HPDE6-E6E7 (cell line): ENCODE results near the gene CMTM4.
"Not testable (repeated sequence)": the region's sequence is repeated elsewhere in the genome, so short reads cannot be mapped to it uniquely, and the experiment has no call there.

Experiments
- DNase-seq: peaks from one replicate; pipeline ENCODE4 v3.0.0; 2011; ENCODE audit warnings: missing footprints; ENCODE audit errors: extremely low spot score

Gene CMTM4

GRCh38 chr16:66616169-66616568, 80.4 kb downstream of the CMTM4 start:
- DNase-seq: no peak

DNA sequence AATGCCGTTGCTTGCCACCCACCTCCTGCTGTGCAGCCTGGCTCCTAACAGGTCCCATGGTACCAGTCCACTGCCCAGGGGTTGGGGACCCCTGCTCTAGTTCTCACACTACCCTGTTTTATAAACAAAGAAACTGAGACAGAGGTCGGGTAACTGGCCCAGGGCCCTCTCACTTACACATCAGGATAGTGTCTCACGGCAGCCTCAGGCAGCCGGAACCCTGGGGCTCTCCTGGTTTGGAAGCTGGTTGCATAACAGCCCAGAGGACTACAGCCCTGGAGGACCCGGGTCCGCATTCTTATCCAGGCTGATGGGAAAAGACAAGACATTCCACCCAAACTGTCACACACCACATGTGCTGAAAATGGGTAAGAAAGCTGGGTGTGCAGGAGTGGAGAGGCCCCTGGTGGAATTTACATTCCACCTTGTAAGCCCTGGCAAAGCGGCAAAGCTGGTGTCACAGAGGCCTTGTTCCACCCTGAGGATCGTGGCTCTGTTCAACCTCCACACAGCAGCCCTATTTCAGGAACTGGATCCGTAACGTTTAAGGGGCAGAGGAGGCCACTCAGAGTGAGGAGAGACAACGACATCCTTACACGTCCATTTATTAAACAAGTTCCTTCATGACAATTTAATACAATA, 82.3 kb downstream of the CMTM4 start:
- DNase-seq: no peak

GRCh38 chr16:66612422-66612821, 84.1 kb downstream of the CMTM4 start:
- DNase-seq: no peak

- DNase-seq: not testable (repeated sequence)
These were observed 84.6 kb downstream of the CMTM4 start for GRCh38 chr16:66611911-66612310.

DNA sequence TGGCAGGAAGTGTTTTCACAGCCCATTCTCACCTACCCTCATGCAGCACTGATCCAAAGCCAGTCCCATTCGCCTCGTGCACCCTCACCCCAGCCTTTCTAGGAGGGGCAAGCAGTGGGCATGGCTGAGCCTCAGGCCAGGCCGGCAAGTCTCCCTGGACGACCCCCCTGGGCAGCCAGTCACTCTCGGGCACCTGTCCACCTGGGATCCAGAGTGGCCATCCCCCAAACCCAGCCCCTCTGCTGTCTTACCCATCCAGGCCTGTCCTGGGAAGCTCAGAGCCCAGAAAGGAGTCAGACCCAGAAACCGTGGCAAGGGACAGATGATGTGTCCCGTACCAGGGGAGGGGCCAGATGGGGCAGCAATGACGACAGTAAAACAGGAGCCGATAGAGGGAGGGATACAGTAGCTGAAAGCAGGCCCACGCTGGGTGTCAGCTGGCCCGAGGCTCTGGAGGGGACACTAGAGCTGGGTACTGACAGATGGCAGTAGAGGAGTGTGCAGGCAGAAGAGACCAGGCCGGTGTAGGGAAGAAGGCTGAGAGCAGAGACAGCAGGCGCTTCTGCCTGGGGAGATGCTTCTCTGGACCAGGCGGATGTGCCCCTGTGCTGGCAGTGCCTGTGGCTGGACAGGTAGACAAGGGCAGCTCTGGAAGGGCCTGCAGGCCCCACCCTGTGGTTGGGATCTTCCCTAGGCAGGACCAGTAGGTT, 86.3 kb downstream of the CMTM4 start:
- DNase-seq: no peak

DNA sequence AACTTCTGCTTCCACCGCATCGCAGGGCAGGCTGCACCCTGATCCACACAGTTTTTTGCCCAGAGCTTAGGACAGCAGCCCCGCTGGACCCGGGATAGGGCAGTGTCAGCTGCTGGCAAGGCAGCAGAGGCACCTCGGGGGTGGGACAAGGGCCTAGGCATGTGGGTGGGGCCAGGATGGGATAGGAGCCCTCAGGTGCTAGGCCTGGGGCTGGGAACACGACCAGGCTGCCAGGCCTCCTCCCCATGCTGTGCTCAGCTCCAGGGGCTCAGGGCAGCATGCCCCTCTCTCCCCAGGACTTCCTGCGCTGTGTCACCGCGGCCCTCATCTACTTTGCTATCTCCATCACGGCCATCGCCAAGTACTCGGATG, 87.4 kb downstream of the CMTM4 start:
- no peak for DNase-seq

- DNase-seq: peak; percentile 98
These were observed 88.1 kb downstream of the CMTM4 start for GRCh38 chr16:66608241-66609138.

- DNase-seq: no peak
These were observed 90.4 kb downstream of the CMTM4 start for GRCh38 chr16:66605979-66606751.

DNA sequence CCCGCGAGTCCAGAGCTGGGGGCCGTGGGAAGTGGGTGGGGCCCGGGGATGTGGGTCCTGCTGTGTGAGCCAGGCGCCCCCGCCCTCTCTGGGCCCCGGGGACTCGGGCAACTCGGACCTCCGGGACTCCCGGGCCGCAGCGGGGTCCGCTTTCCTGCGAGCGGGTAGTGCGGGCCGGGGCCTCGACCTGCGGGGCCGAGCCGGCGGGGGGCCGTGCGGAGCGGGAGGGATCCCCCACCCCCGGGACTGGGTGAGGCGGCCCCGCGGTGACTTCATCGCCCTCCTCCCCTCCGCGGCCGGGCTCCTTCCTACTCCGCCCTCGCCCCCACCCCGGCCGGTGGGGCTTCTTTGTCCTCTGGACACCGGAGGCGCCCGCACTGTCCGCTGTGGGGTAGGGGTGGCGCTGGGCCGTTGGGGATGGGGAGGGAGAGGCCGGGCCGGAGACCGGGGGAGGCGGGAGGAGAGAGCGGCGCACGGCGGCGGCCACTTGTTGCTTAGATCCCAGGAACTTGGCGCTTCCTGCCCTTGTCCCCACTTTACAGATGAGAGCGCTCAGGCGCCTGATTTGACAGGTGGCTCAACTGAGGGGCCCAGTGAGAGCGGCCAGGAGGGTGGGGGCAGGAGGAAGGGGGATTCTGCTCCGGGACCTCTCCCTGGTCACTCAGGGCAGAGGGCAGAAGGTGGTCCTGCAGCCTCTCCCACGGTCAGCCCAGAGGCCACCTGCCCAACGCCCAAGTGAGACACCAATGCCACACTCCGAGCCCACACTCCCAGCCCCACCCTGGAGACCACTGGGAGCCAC, 91.2 kb downstream of the CMTM4 start:
- DNase-seq: no peak

- DNase-seq: no peak
These were observed 92.0 kb downstream of the CMTM4 start, which contains the start of gene CMTM3 for GRCh38 chr16:66604376-66605176. CMTM3 (plus strand) TSS chr16:66604704; CDS start chr16:66604806, 102 bp downstream.

- no peak for DNase-seq
These were observed 92.8 kb downstream of the CMTM4 start for GRCh38 chr16:66603537-66604375.

- DNase-seq: no peak
These were observed 95.1 kb downstream of the CMTM4 start for GRCh38 chr16:66601471-66601870.

- no peak for DNase-seq
These were observed 96.1 kb downstream of the CMTM4 start for GRCh38 chr16:66600477-66600876.

DNA sequence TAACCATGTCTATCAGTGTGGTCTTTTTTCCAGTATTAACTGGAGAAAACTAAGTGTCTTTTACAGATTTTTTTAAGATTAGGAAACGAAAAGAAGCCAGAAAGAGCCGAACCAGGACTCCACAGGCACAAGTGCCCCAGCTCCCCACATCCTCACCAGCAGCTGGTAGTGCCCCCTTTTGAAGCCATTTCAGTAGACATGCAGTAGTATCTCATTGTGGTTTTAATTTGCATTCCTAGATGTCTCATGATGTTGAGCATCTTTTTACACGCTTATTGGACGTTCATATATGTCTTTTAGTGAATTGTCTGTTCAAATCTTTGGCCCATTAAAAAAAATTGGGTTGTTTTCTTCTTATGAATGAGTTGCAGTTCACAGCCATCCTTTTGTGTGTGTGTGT, 96.8 kb downstream of the CMTM4 start:
- no peak for DNase-seq

DNA sequence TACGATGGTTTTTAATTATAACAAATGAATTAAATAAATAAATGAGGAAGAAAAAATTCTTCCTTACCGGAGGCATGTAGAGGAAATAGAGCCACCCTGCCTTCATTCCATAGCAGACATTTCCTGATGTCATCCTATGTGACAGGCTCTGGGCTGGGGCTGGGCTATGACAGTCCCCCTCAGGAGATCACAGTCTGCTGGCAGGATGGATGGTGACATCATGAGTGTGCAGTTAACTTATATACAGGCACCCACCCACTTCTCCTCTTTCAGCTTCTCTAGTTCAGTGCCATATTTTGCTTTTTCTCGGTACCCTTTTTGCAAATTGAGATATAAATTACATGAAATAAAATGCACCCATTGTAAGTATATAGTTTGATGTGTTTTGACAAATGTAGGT, 98.4 kb downstream of the CMTM4 start:
- no peak for DNase-seq

- no peak for DNase-seq
These were observed 99.3 kb downstream of the CMTM4 start for GRCh38 chr16:66596986-66597848.

DNA sequence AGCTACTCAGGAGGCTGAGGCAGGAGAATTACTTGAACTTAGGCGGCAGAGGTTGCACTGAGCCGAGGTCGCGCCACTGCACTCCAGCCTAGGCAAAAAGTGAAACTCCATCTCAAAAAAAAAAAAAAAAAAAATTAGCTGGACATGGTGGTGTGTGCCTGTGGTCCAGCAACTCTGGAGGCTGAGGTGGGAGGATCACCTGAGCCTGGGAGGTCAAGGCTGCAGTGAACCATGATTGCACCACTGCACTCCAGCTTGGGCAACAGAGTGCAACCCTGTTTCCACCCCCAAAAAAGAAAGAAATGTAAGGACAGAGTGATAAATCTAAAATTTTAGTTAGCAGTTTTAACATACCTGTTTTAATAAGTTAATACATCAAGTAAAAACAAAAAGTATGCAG, 100.0 kb downstream of the CMTM4 start:
- DNase-seq: not testable (repeated sequence)

DNA sequence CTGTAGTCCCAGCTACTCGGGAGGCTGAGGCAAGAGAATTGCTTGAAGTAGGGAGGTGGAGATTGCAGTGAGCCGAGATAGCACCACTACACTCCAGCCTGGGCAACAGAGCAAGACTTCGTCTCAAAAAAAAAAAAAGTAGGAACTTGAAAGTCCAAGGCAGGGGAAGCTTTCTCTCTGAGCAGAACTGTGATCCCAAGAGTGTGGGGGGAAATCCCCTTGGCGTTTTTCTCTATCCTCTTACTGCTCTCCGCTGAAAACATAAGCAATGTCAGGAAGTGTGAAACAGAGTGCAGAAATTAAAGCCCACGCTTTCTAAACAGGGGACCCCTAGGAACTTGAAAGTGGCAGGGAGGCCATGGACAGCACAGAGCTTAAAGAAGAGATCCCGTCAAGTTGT, 101.8 kb downstream of the CMTM4 start:
- no peak for DNase-seq
